ENCODE data around the gene APOL1. TPM values are rescaled to one million over a fixed set of nuclear protein-coding genes. Genes with fewer than 3 reads are reported as not detected.

Gene APOL1
- total RNA-seq, 1 experiment from 2014 or later: 33.0 TPM

GRCh38 chr22:36299295-36299694, 46.4 kb downstream of the APOL1 start:
- no peak for TF ChIP-seq CTCF (conservative IDR thresholded peaks at IDR 0.05)
- no peak for TF ChIP-seq EZH2 (IDR thresholded peaks at IDR 0.05; ENCODE audit: low read depth)
- Histone ChIP-seq H3K36me3 (ENCODE audit: low read depth) (peaks cover 84% of the 10 kb centered on the region), H3K9me2 (ENCODE audit: insufficient read depth) (no peaks in the 10 kb centered on the region), H4K20me1 (ENCODE audit: insufficient read depth) (peaks cover 90% of the 10 kb centered on the region), H3K27me3 (ENCODE audit: insufficient read depth, low read depth) (no peaks in the 10 kb centered on the region), H3K27ac (no peak overlapping the region), H3K9me3 (ENCODE audit: insufficient read depth, low read depth) (no peaks in the 10 kb centered on the region), H3K79me2 (ENCODE audit: low read depth) (peaks cover 35% of the 10 kb centered on the region), H2AFZ (no peak overlapping the region), H3K4me3 (no peak overlapping the region), H3K4me1 (replicated peaks; ENCODE audit: insufficient read depth) (peaks cover 11% of the 10 kb centered on the region), H3F3A (ENCODE audit: insufficient read depth, low read depth) (peaks cover 97% of the 10 kb centered on the region), H3K4me2 (no peak overlapping the region)
- intact Hi-C loops (cut with micrococcal nuclease; ENCODE audit: unreplicated experiment): no loop called here
- POLR2A ChIA-PET (ENCODE audit: unreplicated experiment): no interaction called here
- no peak for DNase-seq
- no TSS peak for BruUV-seq (replicated peaks)
- CTCF ChIA-PET: interaction anchor here (1.5 kb wide), 1 partner anchor 171 kb away, joined by 3 read pairs; no protein-coding TSS in a partner anchor

GRCh38 chr22:36299911-36300310, 47.0 kb downstream of the APOL1 start:
- no peak for TF ChIP-seq CTCF (conservative IDR thresholded peaks at IDR 0.05)
- TF ChIP-seq EZH2 (IDR thresholded peaks at IDR 0.05; ENCODE audit: low read depth): no peak
- no peak for DNase-seq
- Histone ChIP-seq H3K27me3 (ENCODE audit: insufficient read depth, low read depth) (no peaks in the 10 kb centered on the region), H3K4me2 (no peak overlapping the region), H3K9me3 (ENCODE audit: insufficient read depth, low read depth) (no peaks in the 10 kb centered on the region), H4K20me1 (ENCODE audit: insufficient read depth) (peaks cover 91% of the 10 kb centered on the region), H3K4me3 (no peak overlapping the region), H3K27ac (no peak overlapping the region), H3F3A (ENCODE audit: insufficient read depth, low read depth) (peaks cover 97% of the 10 kb centered on the region), H3K9me2 (ENCODE audit: insufficient read depth) (no peaks in the 10 kb centered on the region), H3K36me3 (ENCODE audit: low read depth) (peaks cover 83% of the 10 kb centered on the region), H3K4me1 (replicated peaks; ENCODE audit: insufficient read depth) (peaks cover 17% of the 10 kb centered on the region), H3K79me2 (ENCODE audit: low read depth) (peaks cover 35% of the 10 kb centered on the region), H2AFZ (no peak overlapping the region)
- POLR2A ChIA-PET (ENCODE audit: unreplicated experiment): no interaction called here
- intact Hi-C loops (cut with micrococcal nuclease; ENCODE audit: unreplicated experiment): loop anchor here (5.0 kb wide), 1 partner anchor 52 kb away; no protein-coding TSS in a partner anchor
- CTCF ChIA-PET: interaction anchor here (0.5 kb wide), 1 partner anchor 228 kb away, joined by 4 read pairs; no protein-coding TSS in a partner anchor
- BruUV-seq (replicated peaks): no TSS peak

GRCh38 chr22:36300396-36301212, 47.7 kb downstream of the APOL1 start:
- no peak for DNase-seq
- H4K20me1 ChIP-seq (ENCODE audit: insufficient read depth): peaks cover 86% of the 10 kb centered on the region
- H3K27me3 ChIP-seq (ENCODE audit: insufficient read depth, low read depth): no peaks in the 10 kb centered on the region
- H3K4me3 ChIP-seq: no peak overlapping the region
- no TSS peak for BruUV-seq (replicated peaks)
- no peaks in the 10 kb centered on the region for H3K9me2 ChIP-seq (ENCODE audit: insufficient read depth)
- intact Hi-C loops (cut with micrococcal nuclease; ENCODE audit: unreplicated experiment): loop anchor here (1.0 to 5.0 kb wide), 4 partner anchors 29 to 170 kb away; no protein-coding TSS in a partner anchor
- H3K36me3 ChIP-seq (ENCODE audit: low read depth): peaks cover 83% of the 10 kb centered on the region
- TF ChIP-seq EZH2 (IDR thresholded peaks at IDR 0.05; ENCODE audit: low read depth) (no peak), CTCF (conservative IDR thresholded peaks at IDR 0.05) (no peak)
- no peak overlapping the region for H3K27ac ChIP-seq
- ChIA-PET CTCF (interaction anchor here (0.5 to 2.1 kb wide), 2 partner anchors 170 to 228 kb away, joined by 4 to 9 read pairs; no protein-coding TSS in a partner anchor), POLR2A (ENCODE audit: unreplicated experiment) (no interaction called here)
- H3K4me1 ChIP-seq (replicated peaks; ENCODE audit: insufficient read depth): peaks cover 21% of the 10 kb centered on the region
- H3K79me2 ChIP-seq (ENCODE audit: low read depth): peaks cover 35% of the 10 kb centered on the region
- no peak overlapping the region for H3K4me2 ChIP-seq
- no peaks in the 10 kb centered on the region for H3K9me3 ChIP-seq (ENCODE audit: insufficient read depth, low read depth)
- H3F3A ChIP-seq (ENCODE audit: insufficient read depth, low read depth): peaks cover 97% of the 10 kb centered on the region
- H2AFZ ChIP-seq: no peak overlapping the region

All from PC-9 (cell line).